SKM-1 (cell line): ENCODE results near the gene NRXN2.

Source experiments
- DNase-seq: peaks from one replicate; lab custom pipeline; 2025; ENCODE audit not compliant: unreplicated experiment; lab: John Stamatoyannopoulos, UW

Gene NRXN2

DNA sequence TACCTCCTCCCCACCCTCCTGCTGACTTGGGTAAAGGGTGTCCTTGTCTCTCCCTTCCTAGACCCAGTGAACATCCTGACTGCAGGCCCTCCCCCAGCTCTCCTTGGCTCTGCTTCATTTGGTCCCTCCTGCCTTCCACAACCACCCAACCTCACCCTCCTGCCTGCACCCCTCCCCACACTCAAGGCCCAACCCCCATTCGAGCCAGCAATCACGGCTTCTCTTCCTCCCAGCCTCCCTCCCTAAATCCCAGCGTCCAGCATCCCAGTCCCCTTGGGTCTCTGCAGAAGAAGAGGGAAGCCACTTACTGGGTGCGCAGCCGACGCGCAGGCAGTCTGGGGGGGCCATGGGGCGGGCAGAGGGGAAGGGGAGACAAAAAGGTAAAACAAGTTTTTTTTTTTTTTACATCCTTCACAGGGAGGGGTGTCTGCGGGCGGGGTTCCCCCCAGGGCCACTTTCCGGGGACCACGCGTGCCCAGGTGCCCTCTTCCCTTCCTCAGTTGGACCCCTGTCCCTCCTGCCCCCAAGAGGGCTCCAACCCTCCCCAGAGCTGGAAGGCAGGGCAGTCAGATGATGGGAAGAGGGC, 69.5 kb downstream of the NRXN2 start:
- DNase-seq = no peak

- peak; percentile 51 for DNase-seq
Observed at GRCh38 chr11:64652586-64653387, 70.2 kb downstream of the NRXN2 start.

- DNase-seq = no peak
Observed at GRCh38 chr11:64650923-64651523, 72.0 kb downstream of the NRXN2 start.

DNA sequence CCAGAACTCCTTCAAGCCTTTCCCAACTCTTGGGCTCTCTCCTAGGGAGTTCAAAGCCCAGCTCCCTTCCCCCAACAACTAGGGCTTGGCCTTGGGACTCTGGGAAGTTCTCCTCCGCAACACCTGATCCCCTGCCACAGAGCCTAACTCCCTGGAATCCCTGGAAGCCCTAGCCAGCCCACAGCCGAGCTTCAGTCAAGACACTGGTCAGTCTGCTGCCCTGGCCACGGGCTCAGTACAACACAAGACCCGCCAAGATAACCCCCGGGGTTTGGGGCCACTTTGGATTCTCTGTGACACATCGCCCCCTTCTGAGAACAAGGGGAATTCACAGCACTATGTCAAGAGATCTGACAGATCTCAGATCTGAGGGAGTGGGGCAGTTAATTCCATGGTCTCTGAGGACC, 73.7 kb downstream of the NRXN2 start:
- peak; percentile 20 for DNase-seq

DNA sequence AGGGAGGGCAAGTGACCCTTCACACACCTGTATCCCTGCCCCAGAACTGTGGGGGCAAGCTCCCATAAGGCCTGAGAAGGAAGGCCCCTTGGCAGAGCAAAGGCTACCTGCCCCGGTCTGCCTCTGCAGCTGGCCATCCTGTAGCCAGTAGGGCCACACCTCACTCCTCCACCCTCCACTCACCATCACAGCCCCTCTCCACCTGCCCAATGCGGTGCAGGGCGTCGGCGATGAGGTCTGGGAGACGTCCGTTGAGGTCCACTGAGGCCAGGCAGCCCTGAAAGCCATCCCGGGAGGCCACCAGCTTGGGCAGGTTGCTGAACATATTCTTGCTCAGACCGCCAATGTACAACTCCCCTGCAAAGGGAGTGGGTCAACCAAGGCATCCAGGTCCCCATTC, 74.4 kb downstream of the NRXN2 start:
- DNase-seq = no peak

DNA sequence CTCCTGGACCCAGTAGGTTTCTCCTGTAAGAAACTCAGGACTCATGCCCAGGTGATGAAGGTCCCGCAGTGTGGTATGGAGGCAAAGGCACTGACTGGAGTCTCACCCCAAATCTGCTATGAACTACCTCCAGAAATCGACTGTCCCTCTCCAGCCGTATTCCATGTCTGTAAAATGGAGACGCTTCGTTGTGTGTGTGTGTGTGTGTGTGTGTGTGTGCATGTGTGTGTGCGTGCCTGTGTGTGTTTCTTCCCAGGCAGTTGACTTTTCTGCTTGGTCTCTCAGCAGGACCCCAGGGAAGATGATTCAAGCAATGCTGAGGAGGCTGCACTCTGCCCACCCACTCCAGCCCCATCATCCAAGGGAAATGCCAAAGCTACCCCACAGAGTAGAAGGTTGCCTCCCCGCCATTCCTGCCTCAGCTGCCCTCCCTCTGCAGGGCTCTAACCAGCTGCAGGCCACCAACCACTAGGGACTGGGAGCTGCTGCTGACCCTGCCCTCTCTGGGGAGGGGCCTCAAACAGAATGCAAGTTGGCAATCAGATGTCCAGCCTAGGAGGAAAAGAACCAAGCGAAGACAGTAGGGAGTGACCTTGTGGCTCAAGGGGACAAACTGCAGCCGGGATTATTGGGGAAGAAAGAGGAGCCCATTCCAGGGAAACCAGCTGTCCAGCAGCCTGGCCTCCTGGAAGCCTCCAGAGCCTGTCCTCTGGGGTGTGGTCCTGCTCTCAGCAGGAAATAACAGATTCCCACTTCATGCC, 75.8 kb downstream of the NRXN2 start:
- DNase-seq = no peak

DNA sequence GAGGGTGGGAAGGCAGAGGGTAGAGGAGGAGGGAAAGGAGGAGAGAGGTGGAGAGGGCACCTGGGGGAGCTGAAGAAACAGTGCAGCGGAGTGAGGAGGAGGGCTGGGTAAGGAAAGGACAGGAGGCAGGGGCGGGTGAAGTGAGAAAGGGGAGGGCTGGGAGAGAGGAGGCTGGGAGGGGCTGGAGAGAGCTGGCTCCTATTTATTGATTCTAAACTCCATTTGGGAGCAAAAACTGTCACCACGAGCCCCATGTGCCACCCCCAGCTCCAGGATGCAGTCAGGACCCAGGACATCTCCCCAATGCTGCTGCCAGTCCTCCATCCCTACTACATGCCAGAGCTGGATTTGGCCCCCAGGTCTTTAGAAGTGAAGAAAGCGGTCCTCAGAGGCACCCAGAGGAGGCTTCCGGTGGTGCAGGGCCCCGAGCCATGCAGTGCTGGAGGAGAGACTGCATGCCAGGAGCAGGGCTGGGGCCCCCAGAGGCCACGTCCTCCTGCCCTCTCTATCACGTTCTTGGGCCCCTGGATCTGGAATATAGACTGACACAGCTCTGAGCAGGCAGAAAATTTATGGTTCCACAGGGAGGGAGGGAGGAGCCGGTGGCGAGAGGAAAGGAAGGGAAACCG, 78.2 kb downstream of the NRXN2 start:
- DNase-seq = no peak

DNA sequence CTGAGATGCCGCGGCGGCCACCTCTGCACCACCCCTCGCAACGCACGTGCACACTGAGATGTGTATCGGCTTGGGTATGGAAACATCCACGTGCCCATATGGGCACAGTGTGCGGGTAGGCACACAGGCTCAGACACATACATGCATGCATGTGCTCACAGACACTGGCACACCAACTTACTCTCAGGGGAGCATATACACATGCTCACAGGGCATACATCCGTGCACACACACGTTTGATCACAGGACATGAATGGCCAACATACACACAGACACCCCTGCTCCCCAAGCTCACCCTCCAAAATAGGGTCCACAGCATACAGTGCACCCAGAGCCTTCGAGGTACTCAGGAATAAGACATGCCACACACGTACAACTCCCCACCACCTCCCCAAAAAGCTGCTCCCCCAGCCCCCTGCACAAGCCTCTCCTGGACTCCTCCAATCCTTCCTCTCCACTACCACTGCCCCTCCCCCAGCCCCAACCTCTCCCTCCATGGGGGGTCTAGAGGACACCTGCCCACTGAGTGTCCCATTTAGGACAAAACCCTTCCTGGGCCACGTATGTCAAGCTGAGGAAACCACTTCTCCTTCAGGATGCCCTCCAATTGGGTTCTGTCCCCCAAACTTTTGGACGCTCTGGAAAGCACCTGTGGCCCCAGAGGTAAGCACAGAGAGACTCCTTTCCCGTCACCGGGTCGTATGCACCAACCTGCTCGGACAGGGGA, 78.9 kb downstream of the NRXN2 start:
- no peak for DNase-seq

GRCh38 chr11:64643256-64643881, 79.6 kb downstream of the NRXN2 start:
- DNase-seq = no peak

- DNase-seq = no peak
Observed at GRCh38 chr11:64642871-64643255, 80.1 kb downstream of the NRXN2 start.

DNA sequence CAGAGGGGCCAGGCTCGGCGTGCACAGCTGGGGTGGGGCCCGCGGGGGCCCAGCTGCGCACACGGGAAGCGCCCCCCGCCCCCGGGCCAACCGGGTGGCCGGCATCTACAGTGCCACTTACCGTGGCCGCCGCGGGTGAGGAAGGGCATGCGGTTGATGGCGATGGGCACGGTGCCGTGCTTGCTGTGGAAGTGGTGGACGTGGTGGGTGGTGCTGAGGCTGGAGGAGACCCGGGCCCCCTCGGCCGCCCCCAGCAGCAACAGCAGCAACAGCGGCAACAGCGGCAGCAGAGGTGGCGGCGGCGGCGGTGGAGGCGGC, 80.6 kb downstream of the NRXN2 start:
- DNase-seq = no peak

GRCh38 chr11:64641596-64642417, 81.2 kb downstream of the NRXN2 start:
- no peak for DNase-seq

DNA sequence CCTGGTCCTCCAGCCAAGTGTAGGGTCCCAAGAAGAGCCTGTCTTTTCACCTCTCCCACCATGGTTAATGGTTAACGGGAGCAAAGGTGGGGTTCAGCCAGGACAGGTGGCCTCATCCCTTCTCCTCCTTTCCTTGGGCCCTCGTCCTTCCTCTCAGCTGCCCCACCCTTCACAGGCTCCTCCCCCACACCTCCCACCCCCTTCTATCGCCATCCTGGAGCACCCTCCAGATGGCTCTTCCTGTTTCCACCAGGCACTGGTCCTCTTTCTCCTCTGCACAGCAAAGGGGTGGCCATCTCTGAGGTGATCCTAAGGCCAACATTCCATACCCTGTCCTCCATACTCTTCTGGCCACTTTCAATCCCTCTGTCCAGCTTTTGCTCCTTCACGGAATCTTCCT, 83.1 kb downstream of the NRXN2 start:
- no peak for DNase-seq

DNA sequence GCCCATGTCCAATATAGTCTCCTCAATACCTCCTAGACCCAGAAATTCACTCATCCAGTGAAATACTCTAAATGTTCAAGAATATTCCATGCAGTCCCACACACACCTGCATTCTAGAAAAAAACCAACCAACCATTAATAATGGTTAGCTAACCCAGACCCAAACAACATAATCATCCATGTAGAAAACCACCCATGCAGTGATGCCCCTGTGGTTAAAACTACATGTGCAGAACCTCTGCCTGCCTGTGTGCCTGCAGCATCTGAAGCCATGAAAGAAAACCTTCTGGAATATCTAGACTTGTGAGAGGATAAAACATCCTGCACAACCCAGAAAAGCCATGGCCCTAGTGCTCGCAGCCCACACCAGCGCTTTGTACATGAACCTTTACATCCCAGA, 84.2 kb downstream of the NRXN2 start:
- no peak for DNase-seq

- DNase-seq = no peak
Observed at GRCh38 chr11:64638018-64638665, 84.9 kb downstream of the NRXN2 start.

DNA sequence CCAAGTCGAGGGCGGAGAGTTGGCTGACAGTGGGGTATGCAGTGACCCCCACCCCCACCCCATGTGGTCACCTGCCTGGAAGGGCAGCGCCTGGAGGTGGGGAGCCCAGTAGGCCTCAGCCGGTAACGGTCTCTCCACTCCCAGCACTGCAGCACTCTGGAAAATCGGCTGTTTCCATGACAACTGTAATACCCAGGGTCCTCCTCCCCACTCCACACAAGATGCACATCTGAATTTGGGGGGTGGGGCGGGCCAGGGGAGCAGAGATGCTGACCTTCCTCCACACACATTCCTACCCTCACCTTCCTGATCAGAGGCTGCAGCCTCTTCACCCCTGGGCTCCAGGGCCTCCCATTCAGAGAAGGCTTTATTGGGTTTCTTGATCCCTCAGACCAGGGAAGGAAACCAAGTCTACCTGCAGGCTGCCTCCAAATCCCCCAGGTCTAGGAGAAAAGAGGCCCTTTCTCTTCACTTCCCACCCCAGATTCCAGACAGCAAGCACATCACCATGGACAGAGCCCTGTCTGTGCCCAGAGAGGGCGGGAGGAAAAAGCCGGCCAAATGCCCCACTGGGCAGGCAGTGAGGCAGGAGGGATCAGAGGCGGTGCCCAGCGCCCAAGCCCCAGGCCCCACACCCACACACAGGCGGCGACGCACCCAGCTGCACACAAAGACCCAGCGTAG, 85.5 kb downstream of the NRXN2 start:
- DNase-seq = no peak

DNA sequence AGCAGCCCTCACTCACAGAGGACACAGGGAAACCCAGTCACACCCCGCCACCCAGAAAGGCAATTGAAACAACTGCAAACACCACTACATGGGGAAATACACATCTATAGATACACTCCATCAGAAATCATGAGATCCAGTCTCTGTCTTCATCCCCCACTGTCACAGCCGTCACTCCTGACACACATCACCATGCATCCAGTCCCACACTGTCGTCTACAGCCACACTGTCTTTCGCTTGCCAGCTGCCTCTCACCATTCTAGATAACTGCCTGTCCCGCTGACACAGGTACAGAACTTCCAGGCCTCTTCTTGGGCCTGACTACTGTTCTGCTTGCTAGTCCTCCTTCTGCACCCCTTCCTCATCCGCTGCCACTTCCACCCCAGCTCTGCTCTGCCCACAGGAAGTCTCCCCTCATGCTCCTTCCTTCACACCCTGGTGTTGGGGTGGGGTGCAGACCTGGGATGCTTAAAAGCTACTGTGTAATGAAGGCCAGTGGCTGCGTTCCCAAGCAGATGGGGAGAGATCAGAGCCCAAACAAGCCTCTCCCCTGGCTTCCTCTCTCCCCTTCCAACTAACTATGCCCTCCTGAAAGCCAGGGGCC, 89.3 kb downstream of the NRXN2 start:
- no peak for DNase-seq

DNA sequence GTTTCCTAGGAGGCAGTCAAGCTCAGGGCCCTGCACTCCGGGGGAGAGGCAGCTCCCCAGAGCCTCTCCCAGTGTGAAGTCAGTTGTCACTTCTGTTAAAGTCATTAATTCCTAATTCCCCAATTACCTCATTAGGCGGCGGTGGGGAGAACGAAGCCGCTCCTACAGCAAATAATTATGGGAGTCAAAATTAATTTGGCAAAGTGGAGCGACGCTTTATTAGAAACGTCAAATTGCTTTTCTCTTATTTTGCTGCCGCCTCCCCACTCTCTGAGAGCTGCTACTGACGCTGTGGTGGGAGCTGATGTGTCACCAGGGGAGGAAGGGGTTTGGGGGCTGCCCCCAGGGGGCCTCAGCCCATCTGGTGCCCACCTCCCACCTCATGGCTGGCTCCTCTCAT, 90.3 kb downstream of the NRXN2 start:
- DNase-seq = no peak
